GM12891 (cell line): ENCODE results near the gene HDAC1.
A peak's percentile ranks its signal among the peaks of the same experiment; 100 is the strongest.

Experiments
- DNase-seq: peaks from one replicate; pipeline ENCODE4 v3.0.0; 2011; ENCODE audit warnings: low spot score; ENCODE audit not compliant: insufficient read length
- FAIRE-seq: peaks from 2 replicates; lab custom pipeline; 2011; peaks lifted over from hg19 to GRCh38; lab: Jason Lieb, UNC
- PAX5 ChIP-seq: IDR thresholded peaks from 2 replicates; pipeline ENCODE4 v1.6.1; 2011; ENCODE audit warnings: low read length, moderate library complexity, mild to moderate bottlenecking; ENCODE audit not compliant: insufficient read depth, severe bottlenecking
- POLR2A ChIP-seq: IDR thresholded peaks from 2 replicates; pipeline ENCODE4 v1.6.1; 2011; ENCODE audit warnings: low read depth, low read length, control low read depth
- POLR2AphosphoS5 ChIP-seq: IDR thresholded peaks from 2 replicates; pipeline ENCODE4 v1.6.1; 2011; ENCODE audit warnings: low read depth, low read length, control low read depth
- POU2F2 ChIP-seq: IDR thresholded peaks from 2 replicates; pipeline ENCODE4 v1.6.1; 2011; ENCODE audit warnings: low read depth, mild to moderate bottlenecking, control low read depth, low read length, moderate library complexity
- SPI1 ChIP-seq: IDR thresholded peaks from 2 replicates; pipeline ENCODE4 v1.6.1; 2011; ENCODE audit warnings: low read depth, low read length, control low read depth
- TAF1 ChIP-seq: IDR thresholded peaks from 2 replicates; pipeline ENCODE4 v1.6.1; 2011; ENCODE audit warnings: low read depth, low read length, control low read depth

Gene HDAC1

DNA sequence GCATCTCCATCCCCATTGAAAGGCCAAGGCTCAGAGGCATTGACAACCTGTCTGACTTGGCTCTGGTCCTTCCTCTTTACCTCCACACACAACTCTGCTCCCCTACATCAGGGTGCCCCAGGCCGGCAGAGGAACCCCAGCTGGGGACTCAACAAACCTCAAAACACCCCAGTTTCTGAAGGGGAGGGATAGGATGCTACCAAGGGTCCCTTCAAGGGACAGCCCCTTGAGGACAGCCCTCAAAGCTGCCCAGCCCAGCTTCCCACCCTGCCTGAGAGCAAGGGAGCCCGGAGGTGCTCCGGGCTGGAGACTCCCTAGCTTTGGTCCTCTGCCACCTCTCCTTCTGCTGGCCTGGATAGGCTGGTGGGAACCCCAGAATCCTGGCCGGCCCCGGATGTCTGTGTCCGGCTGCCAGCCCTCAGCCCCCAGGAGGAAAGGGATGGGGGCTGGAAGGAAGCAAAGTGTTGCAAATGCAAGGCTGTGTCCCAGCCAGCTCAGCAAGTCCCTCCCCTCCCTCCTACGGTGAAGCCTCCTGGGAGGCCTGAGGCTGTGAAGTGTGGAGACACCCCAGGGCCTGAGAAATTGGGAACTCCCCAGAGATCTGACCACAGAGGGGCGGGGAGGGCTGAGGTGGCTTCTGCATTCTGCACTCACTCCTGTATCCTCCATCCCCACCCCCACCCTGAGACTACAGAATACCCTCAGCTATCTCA, 45.2 kb downstream of the HDAC1 start:
- TF ChIP-seq TAF1, result no peak
- TF ChIP-seq POLR2AphosphoS5, result no peak
- no peak for TF ChIP-seq POLR2A
- TF ChIP-seq POU2F2, result no peak
- TF ChIP-seq SPI1, result peak; percentile 47; the same call in 1 of the 2 replicates
- TF ChIP-seq PAX5, result no peak
- FAIRE-seq (peak; percentile 98), DNase-seq (peak; percentile 55)

DNA sequence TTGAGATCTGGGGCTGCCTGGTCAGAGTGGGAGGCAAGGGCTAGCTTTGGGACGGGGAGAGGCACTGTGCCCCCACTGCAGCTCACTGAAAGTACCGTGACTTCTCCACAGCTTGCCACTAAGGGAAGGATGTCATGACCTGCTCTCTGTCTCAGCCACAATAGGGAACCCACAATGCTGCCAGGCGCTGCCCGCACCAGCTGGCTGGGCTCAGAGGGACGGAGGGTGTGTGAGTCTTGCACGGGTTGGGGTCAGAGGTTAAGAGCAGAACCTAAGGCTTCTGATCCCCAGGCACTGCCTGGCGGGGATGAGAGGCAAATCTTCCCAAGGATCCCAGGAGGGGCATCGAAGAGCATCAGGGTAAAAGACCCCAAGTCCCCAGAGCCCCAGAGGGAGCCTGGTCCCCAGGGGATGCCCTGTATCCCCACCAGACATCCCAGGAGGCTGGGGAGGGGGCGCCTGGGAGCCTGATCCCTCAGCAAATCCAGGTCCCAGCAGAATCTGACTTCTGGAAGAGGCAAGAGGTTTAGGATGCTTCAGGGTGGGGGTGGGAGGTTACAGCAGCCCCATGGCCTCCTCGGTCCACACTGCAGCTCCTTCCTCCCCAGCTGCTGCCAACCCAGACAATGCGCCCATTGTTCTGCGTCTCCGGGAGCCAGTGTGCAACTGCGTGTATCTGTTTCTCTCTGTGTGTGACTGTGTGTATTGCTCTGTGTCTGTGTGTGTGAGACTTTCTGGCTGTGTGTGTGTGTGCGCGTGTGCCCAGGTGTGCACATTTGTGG, 46.2 kb downstream of the HDAC1 start:
- FAIRE-seq, result peak; percentile 83
- DNase-seq, result no peak
- 0 out of 2 replicates have a peak, but pooled peaks have one; percentile 12 for TF ChIP-seq SPI1
- TF ChIP-seq TAF1, result no peak

DNA sequence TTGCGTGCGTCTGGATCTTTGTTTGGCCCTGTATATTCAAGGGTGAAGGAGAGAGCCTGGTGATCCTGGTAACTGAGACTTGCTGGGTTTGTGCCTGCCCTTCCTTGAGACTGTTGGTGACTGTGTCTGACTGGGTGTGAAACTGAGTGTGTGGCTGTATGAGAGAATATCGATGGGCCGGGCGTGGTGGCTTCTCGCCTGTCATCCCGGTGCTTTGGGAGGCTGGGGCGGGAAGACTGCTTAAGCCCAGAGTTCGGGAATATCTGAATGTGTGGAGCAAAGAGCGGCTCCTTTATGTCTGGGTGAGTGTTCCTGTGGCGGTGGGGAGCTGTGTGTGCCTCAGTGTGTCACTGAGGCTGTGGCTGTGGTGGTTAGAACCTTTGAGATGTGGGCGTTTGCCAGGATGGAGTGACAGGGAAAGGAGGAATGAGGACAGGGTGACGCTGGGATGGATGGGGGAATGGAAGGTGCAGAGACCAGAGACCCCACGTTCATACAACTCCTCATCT, 46.8 kb downstream of the HDAC1 start:
- DNase-seq, result no peak
- TF ChIP-seq TAF1 (no peak), SPI1 (no peak), PAX5 (no peak), POLR2AphosphoS5 (no peak), POU2F2 (no peak), POLR2A (no peak)
- no peak for FAIRE-seq

DNA sequence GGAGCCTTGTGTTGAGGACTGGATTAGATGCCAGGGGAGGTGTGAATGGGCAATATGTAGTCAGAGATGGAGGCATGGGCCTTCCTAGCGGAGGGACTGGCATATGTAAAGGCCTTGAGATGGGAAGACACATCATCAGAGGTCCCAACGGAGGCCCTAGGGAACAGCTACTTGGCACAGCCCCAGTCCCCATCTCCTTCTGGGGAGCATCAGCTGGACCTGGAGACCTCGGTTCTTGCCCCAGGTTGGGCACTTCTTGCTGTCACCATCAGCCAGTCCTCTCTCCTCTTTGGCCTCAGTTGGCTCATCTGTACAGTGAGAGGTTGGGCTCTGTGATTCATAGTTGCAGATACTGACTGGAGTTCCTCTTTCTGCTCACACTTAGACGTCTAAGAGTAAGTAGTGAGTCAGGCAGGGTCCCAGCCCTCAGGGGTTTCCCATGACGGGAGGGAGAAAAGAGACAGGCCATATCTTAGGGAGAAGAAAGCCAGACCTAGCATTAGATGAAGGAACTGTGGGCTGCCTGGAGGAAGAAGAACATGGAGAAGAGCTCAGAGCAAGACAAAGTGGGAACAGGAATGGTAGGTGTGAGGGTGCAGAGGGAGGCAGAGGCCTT, 47.6 kb downstream of the HDAC1 start:
- TF ChIP-seq SPI1 (peak; percentile 98), POU2F2 (no peak)
- FAIRE-seq (peak; percentile 75), DNase-seq (peak; percentile 49)

DNA sequence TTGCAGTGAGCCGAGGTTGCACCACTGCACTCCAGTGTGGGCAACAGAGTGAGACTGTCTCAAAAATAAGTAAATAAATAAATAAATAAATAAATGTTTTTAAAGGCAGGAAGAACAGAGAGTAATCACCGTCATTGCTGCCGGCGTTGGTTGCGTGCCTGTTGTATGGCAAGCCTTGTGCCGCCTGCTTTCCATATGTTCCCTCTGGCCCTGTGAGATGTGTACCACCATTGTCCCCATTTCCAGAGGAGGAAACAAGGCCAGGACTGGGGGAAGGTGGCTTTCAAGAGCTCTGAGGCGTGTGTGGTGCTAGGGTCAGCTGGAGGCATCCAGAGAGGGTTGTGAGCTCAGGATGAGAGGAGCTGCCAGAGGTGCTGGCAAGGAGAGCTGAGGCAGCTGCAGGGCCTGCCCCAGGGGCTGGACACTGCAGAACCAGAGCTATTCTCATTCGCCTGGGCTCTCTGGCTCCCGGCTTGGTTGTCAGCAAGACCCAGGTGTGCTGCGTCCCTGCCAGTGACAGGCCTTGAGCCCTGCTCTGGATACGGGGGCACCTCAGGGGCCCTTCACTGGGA, 49.4 kb downstream of the HDAC1 start:
- no peak for FAIRE-seq
- TF ChIP-seq POLR2A (no peak), POU2F2 (no peak), PAX5 (no peak), POLR2AphosphoS5 (no peak), SPI1 (no peak), TAF1 (no peak)

DNA sequence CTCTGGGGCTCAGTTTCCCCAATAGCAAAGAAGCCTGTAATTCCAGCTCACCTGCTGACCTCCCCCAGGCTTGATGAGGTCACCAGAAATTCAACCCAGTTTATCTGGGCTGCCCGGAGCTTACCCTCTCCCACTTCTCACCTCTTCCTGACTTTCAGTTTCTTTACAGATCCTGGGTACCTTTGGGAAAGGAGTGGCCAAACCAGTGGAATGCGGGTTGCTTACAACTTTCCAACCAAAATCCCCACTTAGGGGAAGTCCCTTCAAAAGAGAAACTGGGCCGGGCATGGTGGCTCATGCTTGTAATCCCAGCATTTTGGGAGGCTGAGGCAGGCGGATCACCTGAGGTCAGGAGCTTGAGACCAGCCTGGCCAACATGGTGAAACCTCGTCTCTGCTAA, 50.1 kb downstream of the HDAC1 start:
- FAIRE-seq (no peak), DNase-seq (no peak)
- TF ChIP-seq PAX5 (no peak), POLR2AphosphoS5 (no peak), POU2F2 (no peak)

More for the DNA sequence above, 49.4 kb downstream of the HDAC1 start:
- DNase-seq, result no peak

GRCh38 chr1:32342704-32343103, 50.8 kb downstream of the HDAC1 start:
- no peak for TF ChIP-seq POLR2A
- TF ChIP-seq TAF1, result no peak
- TF ChIP-seq PAX5, result no peak
- no peak for TF ChIP-seq POLR2AphosphoS5
- TF ChIP-seq POU2F2, result no peak
- no peak for TF ChIP-seq SPI1
- FAIRE-seq (no peak), DNase-seq (no peak)

DNA sequence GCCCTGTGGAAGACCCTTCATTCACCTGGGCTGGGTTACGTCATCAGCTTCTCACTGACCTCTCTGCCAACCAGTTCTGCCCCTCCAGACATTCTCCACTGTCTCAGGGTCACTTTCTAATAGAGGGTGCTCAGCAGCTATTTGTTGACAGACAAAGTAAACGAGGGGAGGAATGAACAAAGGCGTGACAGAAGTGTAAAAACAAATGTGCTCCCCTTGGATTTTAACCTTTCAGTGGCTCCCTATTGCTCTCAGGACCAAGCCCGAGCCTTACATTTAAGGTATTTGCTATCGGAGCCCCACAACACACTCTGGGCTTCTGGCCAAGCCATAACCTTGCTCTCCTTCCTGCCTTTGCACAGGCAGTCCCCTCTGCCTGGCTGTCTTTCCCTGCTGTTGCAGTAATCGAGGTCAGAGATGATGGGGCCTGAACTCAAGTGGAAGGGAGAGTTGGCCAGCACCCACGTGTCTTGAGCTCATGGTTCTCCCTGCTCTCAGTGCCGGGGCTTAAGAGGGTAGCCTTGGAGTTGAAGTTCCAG, 53.5 kb downstream of the HDAC1 start:
- no peak for TF ChIP-seq POU2F2
- no peak for TF ChIP-seq PAX5
- DNase-seq, result no peak
- FAIRE-seq, result no peak

GRCh38 chr1:32346532-32347157, 54.8 kb downstream of the HDAC1 start:
- FAIRE-seq, result no peak
- TF ChIP-seq POU2F2 (no peak), TAF1 (no peak), SPI1 (no peak), PAX5 (no peak), POLR2A (no peak), POLR2AphosphoS5 (no peak)
- DNase-seq, result no peak
